CD4-positive, alpha-beta T cell (primary cell): Measurements from ENCODE around the gene PGM1. TPM values are rescaled to one million over a fixed set of nuclear protein-coding genes. Genes with fewer than 3 reads are reported as not detected.

Experiments used
- ATAC-seq: fragments of 200-7000 bp; cut with Tn5 transposase; one replicate; pipeline ENCODE4 v1.10.0; 2022; ENCODE audit warnings: mild to moderate bottlenecking; ENCODE audit not compliant: poor library complexity
- CTCF ChIA-PET: fragments of 350-600 bp; sonication (Branson Sonifier 250); formaldehyde crosslinking; loops from one replicate; lab custom pipeline; 2021; ENCODE audit warnings: antibody characterized with exemption, inconsistent platforms; lab: Charles Lee
- POLR2A ChIA-PET: fragments of 350-600 bp; sonication (Branson Sonifier 250); formaldehyde crosslinking; loops from one replicate; lab custom pipeline; 2021; ENCODE audit warnings: antibody characterized with exemption, inconsistent platforms; lab: Charles Lee
- DNase-seq, 14 experiments: peaks; one replicate each; pipeline ENCODE4 v3.0.0-alpha.2; 2013 to 2020; ENCODE audit warnings: mixed read lengths in 2 of 14
- H3K27ac ChIP-seq, 2 donors: one replicate each; pipeline versions ENCODE4 v1.5.1 to v1.7.0; 2013; ENCODE audit warnings: low read length in 2 of 2, low read depth in 1 of 2, mild to moderate bottlenecking in 1 of 2
- H3K27me3 ChIP-seq, 2 experiments: 1 replicate in 1 of 2; 2 replicates in 1 of 2; pipeline versions ENCODE4 v1.6.1 to v1.7.0; 2013; ENCODE audit warnings: low read length in 2 of 2, control low read depth in 1 of 2, mild to moderate bottlenecking in 1 of 2, moderate library complexity in 1 of 2; ENCODE audit not compliant: insufficient read depth in 2 of 2, control insufficient read depth in 1 of 2
- H3K36me3 ChIP-seq: one replicate; pipeline ENCODE4 v1.6.1; 2013; ENCODE audit warnings: low read length, control low read depth; ENCODE audit not compliant: insufficient read depth
- H3K4me1 ChIP-seq: one replicate; pipeline ENCODE4 v1.6.1; 2013; ENCODE audit warnings: low read length, control low read depth; ENCODE audit not compliant: insufficient read depth
- H3K4me3 ChIP-seq: one replicate; pipeline ENCODE4 v1.5.1; 2013; ENCODE audit warnings: mild to moderate bottlenecking, low read length, moderate library complexity
- H3K9me3 ChIP-seq, 2 experiments: 1 replicate in 1 of 2; 2 replicates in 1 of 2; pipeline versions ENCODE4 v1.6.1 to v1.7.0; 2013; ENCODE audit warnings: low read length in 2 of 2, mild to moderate bottlenecking in 2 of 2, control low read depth in 1 of 2, moderate library complexity in 1 of 2; ENCODE audit not compliant: control insufficient read depth in 1 of 2, insufficient read depth in 1 of 2
- H3K27ac Mint-ChIP-seq: one replicate; pipeline ENCODE4 v1.8.0; 2020; ENCODE audit warnings: mixed read lengths
- H3K27me3 Mint-ChIP-seq: one replicate; pipeline ENCODE4 v1.8.0; 2021; ENCODE audit warnings: mixed read lengths
- H3K36me3 Mint-ChIP-seq: one replicate; pipeline ENCODE4 v1.8.0; 2021; ENCODE audit warnings: low read depth, mixed read lengths
- H3K4me1 Mint-ChIP-seq: one replicate; pipeline ENCODE4 v1.8.0; 2021; ENCODE audit warnings: low read depth, mixed read lengths
- H3K4me3 Mint-ChIP-seq: one replicate; pipeline ENCODE4 v1.8.0; 2020; ENCODE audit warnings: mild to moderate bottlenecking, mixed read lengths
- H3K9me3 Mint-ChIP-seq: one replicate; pipeline ENCODE4 v1.8.0; 2020; ENCODE audit warnings: mixed read lengths
- intact Hi-C, 2 experiments: fragments of 100-400 bp; cut with DNase I in 1 of 2; cut with micrococcal nuclease in 1 of 2; formaldehyde crosslinking; loops; one replicate each; pipeline versions ENCODE4 v1.15.1 to v1.9.0; 2023 to 2025; cut with DNase I, micrococcal nuclease
- total RNA-seq, 174 experiments: library from RNA in 2 of 174; stranded (reverse) in 2 of 174; gene quantifications; one replicate each; pipeline ENCODE4 v1.2.3 and lab custom pipeline; 2021 to 2026
- TF ChIP-seq, protein P1 (sequence below): fragments of 200-600 bp; IDR thresholded peaks from one replicate; pipeline ENCODE4 v1.8.0; 2022; ENCODE audit warnings: antibody characterized with exemption, mild to moderate bottlenecking

PGM1 gene
- total RNA-seq, 2 experiments from 2014 or later: 5.4 to 5.6 TPM

GRCh38 chr1:63674865-63675419, 81.7 kb downstream of the PGM1 start:
- H3K27me3 Mint-ChIP-seq: no peaks in the 10 kb centered on the region
- no peaks in the 10 kb centered on the region for H3K4me1 Mint-ChIP-seq
- TF ChIP-seq, protein P1, sequence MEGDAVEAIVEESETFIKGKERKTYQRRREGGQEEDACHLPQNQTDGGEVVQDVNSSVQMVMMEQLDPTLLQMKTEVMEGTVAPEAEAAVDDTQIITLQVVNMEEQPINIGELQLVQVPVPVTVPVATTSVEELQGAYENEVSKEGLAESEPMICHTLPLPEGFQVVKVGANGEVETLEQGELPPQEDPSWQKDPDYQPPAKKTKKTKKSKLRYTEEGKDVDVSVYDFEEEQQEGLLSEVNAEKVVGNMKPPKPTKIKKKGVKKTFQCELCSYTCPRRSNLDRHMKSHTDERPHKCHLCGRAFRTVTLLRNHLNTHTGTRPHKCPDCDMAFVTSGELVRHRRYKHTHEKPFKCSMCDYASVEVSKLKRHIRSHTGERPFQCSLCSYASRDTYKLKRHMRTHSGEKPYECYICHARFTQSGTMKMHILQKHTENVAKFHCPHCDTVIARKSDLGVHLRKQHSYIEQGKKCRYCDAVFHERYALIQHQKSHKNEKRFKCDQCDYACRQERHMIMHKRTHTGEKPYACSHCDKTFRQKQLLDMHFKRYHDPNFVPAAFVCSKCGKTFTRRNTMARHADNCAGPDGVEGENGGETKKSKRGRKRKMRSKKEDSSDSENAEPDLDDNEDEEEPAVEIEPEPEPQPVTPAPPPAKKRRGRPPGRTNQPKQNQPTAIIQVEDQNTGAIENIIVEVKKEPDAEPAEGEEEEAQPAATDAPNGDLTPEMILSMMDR: no peak
- H3K9me3 Mint-ChIP-seq: no peaks in the 10 kb centered on the region
- Histone ChIP-seq H3K27me3 (no peaks in the 10 kb centered on the region), H3K4me3 (no peak overlapping the region), H3K36me3 (no peaks in the 10 kb centered on the region), H3K9me3 (peaks cover 0 to 6% of the 10 kb centered on the region in 2 experiments), H3K27ac (no peak overlapping the region), H3K4me1 (no peaks in the 10 kb centered on the region)
- H3K4me3 Mint-ChIP-seq: no peak overlapping the region
- intact Hi-C loops: no loop called here
- ChIA-PET POLR2A (no interaction called here), CTCF (no interaction called here)
- H3K36me3 Mint-ChIP-seq: no peaks in the 10 kb centered on the region
- ATAC-seq (no peak), DNase-seq (no peak)
- H3K27ac Mint-ChIP-seq: no peak overlapping the region

GRCh38 chr1:63675420-63675931, 82.3 kb downstream of the PGM1 start:
- Mint-ChIP-seq H3K9me3 (no peaks in the 10 kb centered on the region), H3K4me3 (no peak overlapping the region), H3K27me3 (no peaks in the 10 kb centered on the region), H3K27ac (no peak overlapping the region), H3K36me3 (no peaks in the 10 kb centered on the region), H3K4me1 (no peaks in the 10 kb centered on the region)
- H3K27ac ChIP-seq: no peak overlapping the region
- H3K4me3 ChIP-seq: no peak overlapping the region
- ATAC-seq (no peak), DNase-seq (no peak)
- H3K4me1 ChIP-seq: no peaks in the 10 kb centered on the region
- no peaks in the 10 kb centered on the region for H3K36me3 ChIP-seq
- CTCF ChIA-PET: no interaction called here
- TF ChIP-seq, protein P1: no peak
- H3K27me3 ChIP-seq: no peaks in the 10 kb centered on the region
- intact Hi-C loops: no loop called here
- POLR2A ChIA-PET: no interaction called here
- peaks cover 0 to 6% of the 10 kb centered on the region in 2 experiments for H3K9me3 ChIP-seq

DNA sequence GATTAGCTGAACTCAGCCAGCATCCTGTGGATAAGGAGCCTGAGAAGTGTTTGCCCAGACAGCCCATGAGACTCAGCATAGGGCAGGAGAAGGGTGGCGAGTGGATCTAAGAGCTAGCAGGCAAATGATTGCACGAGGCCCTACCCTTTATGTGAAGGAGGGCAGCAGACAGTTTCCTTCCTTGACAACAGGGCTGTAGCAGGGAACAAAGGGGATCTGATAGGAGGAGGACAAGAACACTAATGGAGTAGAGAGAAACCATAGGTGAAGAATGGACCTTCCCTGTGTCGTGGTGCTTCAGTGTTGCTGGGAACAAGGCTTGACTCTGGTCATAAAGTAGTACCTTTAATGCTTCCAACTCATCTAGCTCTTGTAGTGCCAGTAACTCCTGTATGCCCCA, 84.3 kb downstream of the PGM1 start:
- Mint-ChIP-seq H3K27me3 (no peaks in the 10 kb centered on the region), H3K27ac (no peak overlapping the region), H3K4me3 (no peak overlapping the region), H3K9me3 (no peaks in the 10 kb centered on the region), H3K4me1 (no peaks in the 10 kb centered on the region), H3K36me3 (no peaks in the 10 kb centered on the region)
- Histone ChIP-seq H3K27me3 (no peaks in the 10 kb centered on the region), H3K36me3 (no peaks in the 10 kb centered on the region), H3K9me3 (peaks cover 0 to 6% of the 10 kb centered on the region in 2 experiments), H3K4me3 (no peak overlapping the region), H3K4me1 (no peaks in the 10 kb centered on the region), H3K27ac (no peak overlapping the region)
- DNase-seq: no peak
- ATAC-seq: no peak
- intact Hi-C loops: no loop called here
- ChIA-PET POLR2A (no interaction called here), CTCF (no interaction called here)
- TF ChIP-seq, protein P1: no peak
